GM12875 (cell line): ENCODE data around the gene FAM168A.

Experiments used
- H3K4me3 ChIP-seq: one replicate; pipeline ENCODE4 v1.5.1; 2011; ENCODE audit warnings: low read depth, low read length, control low read depth
- TF ChIP-seq, protein P1 (sequence below): IDR thresholded peaks from 2 replicates; pipeline ENCODE4 v1.5.1; 2011; ENCODE audit warnings: low read depth, mild to moderate bottlenecking, control low read depth, inconsistent platforms, low read length, moderate library complexity, borderline replicate concordance; ENCODE audit not compliant: insufficient read depth

FAM168A gene

GRCh38 chr11:73420136-73420535, 177.8 kb downstream of the FAM168A start:
- TF ChIP-seq, protein P1, sequence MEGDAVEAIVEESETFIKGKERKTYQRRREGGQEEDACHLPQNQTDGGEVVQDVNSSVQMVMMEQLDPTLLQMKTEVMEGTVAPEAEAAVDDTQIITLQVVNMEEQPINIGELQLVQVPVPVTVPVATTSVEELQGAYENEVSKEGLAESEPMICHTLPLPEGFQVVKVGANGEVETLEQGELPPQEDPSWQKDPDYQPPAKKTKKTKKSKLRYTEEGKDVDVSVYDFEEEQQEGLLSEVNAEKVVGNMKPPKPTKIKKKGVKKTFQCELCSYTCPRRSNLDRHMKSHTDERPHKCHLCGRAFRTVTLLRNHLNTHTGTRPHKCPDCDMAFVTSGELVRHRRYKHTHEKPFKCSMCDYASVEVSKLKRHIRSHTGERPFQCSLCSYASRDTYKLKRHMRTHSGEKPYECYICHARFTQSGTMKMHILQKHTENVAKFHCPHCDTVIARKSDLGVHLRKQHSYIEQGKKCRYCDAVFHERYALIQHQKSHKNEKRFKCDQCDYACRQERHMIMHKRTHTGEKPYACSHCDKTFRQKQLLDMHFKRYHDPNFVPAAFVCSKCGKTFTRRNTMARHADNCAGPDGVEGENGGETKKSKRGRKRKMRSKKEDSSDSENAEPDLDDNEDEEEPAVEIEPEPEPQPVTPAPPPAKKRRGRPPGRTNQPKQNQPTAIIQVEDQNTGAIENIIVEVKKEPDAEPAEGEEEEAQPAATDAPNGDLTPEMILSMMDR = no peak
- H3K4me3 ChIP-seq = no peak overlapping the region

GRCh38 chr11:73416786-73417185, 181.1 kb downstream of the FAM168A start:
- H3K4me3 ChIP-seq = no peak overlapping the region
- TF ChIP-seq, protein P1 = no peak

- H3K4me3 ChIP-seq = no peak overlapping the region
- TF ChIP-seq, protein P1 = no peak
Measured at GRCh38 chr11:73415854-73416615, 181.9 kb downstream of the FAM168A start.

DNA sequence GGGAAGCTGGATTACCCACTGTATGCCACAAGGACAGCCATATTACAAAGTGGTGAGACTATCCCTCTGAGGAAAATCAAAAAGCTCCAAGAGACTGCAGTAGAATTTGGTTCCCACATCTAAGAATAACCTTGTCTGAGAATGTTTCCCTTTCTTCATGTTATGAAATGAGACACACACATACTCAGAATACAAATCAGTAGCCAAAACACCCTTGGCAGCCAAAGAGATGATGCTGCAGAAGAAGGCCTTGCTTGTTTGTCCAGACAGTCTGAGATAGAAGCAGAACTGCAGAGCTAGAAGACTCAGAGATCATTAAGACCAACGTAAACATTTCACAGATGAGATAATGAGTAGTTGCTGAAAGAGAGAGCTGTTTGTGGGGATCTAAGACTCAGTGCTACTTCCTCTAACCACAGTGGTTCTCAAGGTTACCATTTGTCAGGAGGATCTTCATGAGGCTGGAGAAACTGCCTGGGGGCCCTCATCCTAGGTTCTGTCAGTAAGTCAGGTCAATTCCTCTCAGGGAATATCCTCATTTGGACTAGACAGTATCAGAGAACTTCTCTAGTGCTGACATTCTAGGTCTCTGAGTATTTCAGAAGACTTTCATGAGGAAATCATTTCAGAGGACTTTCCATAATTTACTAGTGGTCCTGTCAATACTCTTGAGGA, 182.8 kb downstream of the FAM168A start:
- TF ChIP-seq, protein P1 = no peak
- no peak overlapping the region for H3K4me3 ChIP-seq

GRCh38 chr11:73413256-73413655, 184.7 kb downstream of the FAM168A start:
- no peak overlapping the region for H3K4me3 ChIP-seq
- TF ChIP-seq, protein P1 = no peak

DNA sequence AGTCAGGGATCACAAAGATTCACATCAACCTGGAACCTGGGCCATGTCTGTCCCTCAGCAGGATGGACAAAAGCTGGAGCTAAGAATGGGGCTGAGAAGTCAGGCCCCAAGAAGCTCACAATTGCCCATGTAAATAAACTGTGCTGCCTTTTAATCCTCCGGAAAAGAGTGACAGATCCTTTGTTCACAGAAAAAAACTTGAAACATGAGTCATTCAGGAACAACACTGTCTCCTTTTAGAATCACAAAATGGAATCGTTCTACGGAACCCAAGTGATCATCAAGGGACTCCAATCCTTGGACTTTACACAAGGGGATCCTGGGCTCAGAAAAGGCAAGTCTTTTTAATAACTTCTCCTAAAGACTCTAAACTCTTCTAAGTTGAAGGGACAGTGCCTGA, 185.6 kb downstream of the FAM168A start:
- no peak overlapping the region for H3K4me3 ChIP-seq
- TF ChIP-seq, protein P1 = no peak

DNA sequence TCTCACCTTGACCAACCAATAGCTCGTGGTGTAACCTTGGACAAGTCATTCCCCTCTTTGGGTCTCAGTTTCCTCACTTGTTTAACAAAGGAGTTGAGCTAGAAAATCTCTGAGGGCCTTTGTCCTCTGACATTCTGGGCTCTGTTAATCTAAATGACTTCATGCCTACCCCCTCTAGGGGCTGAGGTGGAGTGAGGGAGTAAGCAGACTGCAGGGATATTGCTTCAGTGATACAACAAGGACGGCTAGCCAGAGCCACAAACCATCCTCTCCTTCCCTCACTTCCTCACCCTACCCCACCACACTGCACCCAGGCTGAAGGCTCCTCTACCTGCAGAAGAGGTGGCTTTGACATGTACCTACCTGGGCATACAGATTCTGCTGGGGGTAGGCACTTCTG, 186.9 kb downstream of the FAM168A start:
- TF ChIP-seq, protein P1 = no peak
- H3K4me3 ChIP-seq = no peak overlapping the region
